Measurements from ENCODE around the gene NPC1L1. TPM values are rescaled to one million over a fixed set of nuclear protein-coding genes. Genes with fewer than 3 reads are reported as not detected.

The NPC1L1 gene
- polyA plus RNA-seq, 6 donors from 2014 or later: not detected

DNA sequence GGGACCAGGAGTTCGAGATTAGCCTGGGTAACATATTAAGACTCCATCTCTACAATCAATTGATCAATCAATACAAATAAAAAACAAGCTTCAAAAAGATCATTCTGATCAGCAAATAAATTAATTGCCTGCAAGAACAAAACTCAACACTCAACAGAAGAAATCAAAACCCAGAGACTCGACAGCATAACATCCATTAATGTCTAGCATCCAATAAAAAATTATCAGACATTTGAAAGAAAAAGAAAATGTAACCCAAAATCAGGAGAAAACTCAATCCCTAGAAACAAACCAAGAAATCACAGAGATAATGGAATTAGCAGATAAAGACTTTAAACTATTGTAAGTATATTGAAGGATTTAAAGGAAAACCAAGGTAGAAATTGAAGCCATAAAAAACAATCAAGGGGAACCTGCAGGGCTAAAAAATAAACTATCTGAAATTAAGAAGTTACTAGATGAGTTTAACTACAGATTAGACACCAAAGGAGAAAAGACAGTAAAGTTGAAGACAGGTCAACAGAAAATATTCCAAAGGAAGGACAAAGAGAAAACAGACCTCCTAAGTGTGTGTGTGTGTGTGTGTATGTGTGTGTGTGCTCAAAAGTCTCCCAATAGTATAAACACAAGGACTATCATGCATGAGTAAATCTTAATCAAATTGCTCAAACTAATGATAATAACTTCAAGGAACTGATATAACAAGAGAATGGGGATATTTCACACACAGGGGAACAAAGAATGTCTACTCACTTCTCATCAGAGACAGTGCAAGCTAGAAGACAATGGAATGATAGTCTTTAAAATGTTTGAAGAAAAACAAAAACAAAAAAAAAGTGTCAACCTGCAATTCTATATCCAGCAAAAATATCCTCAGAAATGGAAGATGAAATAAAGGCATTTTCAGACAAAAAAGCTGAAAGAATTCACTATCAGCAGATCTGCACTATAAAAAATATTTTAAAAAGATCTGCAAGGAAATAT lies 58.3 kb downstream of the NPC1L1 start:
- Mint-ChIP-seq H3K4me1 (peaks cover 25 to 56% (median 42%) of the 10 kb centered on the region in 3 donors), H3K27ac (peak overlapping the region in 2 of 6 donors; percentile 11 to 37), H3K9me3 (peaks cover 5 to 19% (median 15%) of the 10 kb centered on the region in 7 donors), H3K36me3 (peaks cover 31 to 40% of the 10 kb centered on the region in 2 donors), H3K27me3 (no peaks in the 10 kb centered on the region), H3K4me3 (peak overlapping the region in 1 of 8 donors; percentile 41)
- DNase-seq: no peak
- no peak for ATAC-seq (ENCODE audit: low read depth in 2 of 2)

DNA sequence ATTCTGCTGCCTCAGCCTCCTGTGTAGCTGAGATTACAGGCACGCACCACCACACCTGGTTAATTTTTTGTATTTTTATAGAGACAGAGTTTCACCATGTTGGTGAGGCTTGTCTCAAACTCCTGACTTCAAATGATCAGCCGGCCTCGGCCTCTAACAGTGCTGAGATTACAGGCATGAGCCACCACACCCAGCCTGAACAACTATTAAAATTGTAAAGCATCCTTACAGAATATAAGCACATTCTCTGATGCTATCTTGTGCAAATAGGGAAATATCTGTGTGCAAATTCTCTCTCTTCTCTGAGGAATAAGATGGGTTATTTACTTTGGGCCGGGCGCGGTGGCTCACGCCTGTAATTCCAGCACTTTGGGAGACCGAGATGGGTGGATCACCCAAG lies 63.2 kb downstream of the NPC1L1 start:
- no peak overlapping the region for H3K4me3 Mint-ChIP-seq
- H3K27me3 Mint-ChIP-seq: no peaks in the 10 kb centered on the region
- H3K27ac Mint-ChIP-seq: no peak overlapping the region
- DNase-seq (no peak), ATAC-seq (ENCODE audit: low read depth in 2 of 2) (no peak)
- peaks cover 4 to 13% (median 7%) of the 10 kb centered on the region in 7 donors for H3K9me3 Mint-ChIP-seq
- peaks cover 19 to 41% (median 34%) of the 10 kb centered on the region in 3 donors for H3K4me1 Mint-ChIP-seq
- peaks cover 9 to 17% of the 10 kb centered on the region in 2 donors for H3K36me3 Mint-ChIP-seq

DNA sequence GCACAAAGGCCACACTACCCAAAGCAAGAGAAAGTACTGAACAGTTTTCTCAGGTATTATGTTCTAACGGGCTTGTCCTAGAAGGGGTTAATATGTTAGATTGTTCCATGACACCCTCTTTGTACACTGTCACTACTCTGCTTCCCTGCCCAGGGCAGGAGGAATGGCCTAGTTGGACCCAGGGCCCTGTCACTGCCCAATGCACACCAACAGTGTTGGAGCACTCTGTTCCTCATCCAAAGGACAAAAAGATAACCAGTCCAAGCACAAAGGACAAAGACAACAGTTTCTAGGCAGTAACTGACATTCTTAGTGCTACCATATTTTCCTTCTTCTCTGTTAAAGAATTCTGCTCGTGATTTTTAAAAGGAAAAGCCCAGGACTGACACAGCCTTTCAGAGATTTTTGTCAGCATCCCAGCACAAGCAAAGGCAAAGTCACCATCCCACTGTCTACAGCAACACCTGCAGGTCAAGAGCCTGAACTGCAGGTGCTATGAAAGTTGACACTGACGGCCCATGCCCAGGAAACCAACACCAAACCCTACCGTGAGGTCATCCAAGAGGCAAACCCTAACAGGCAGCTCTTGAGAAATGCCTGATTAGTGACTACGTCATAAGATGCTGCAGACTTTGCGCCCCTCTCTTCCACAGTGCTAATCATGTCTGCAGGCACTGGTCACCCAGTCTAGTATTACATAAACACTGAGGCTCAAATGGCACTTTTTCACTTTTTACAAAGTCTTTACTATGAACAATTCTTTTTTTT lies 63.9 kb downstream of the NPC1L1 start:
- peaks cover 18 to 39% (median 33%) of the 10 kb centered on the region in 3 donors for H3K4me1 Mint-ChIP-seq
- no peaks in the 10 kb centered on the region for H3K27me3 Mint-ChIP-seq
- H3K9me3 Mint-ChIP-seq: peaks cover 0 to 6% (median under 1%) of the 10 kb centered on the region in 7 donors
- H3K4me3 Mint-ChIP-seq: no peak overlapping the region
- peak; percentile 56 for DNase-seq
- no peak overlapping the region for H3K27ac Mint-ChIP-seq
- peaks cover 2 to 13% of the 10 kb centered on the region in 2 donors for H3K36me3 Mint-ChIP-seq
- ATAC-seq (ENCODE audit: low read depth in 2 of 2): peak; percentile 76 to 89

DNA sequence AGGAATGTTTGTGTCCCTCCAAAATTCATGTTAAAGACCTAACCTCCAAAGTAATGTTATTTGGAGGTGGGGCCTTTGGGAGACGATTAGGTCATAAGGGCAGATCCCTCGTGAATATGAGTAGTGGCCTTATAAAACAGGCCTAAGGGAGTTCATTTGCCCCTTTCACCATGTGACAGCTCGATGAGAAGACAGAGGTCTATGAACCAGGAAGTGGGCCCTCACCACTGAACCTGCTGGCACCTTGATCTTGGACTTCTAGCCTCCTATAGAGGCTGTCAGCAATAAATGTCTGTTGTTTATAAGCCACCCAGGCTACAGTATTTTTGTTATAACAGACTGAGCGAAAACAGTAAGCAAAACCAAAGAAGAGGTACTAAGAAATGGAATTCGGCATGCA lies 64.8 kb downstream of the NPC1L1 start:
- DNase-seq: no peak
- Mint-ChIP-seq H3K27ac (peak overlapping the region in 1 of 6 donors; percentile 49), H3K27me3 (no peaks in the 10 kb centered on the region), H3K36me3 (peaks cover 7 to 10% of the 10 kb centered on the region in 2 donors), H3K4me3 (no peak overlapping the region), H3K9me3 (peaks cover 0 to 4% (median 0%) of the 10 kb centered on the region in 7 donors), H3K4me1 (peaks cover 25 to 40% (median 37%) of the 10 kb centered on the region in 3 donors)
- no peak for ATAC-seq (ENCODE audit: low read depth in 2 of 2)

DNA sequence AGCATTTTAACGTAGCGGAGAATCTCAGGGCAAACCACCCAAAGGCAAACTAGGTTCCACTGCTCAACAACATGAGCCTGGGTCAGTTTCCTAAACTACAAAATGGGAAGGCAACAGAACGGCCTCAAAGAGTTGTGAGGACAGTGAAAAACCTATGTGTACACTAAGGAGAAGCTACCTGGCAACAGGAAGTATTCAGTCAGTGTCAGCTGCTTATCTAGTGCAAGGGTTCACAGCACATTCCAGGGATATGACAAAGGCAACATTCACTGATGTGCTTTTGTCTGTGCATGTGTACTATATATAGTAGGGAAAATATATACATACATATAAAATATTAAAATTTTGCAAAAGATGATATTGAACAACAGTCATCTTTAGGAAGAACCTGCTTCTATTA lies 67.8 kb downstream of the NPC1L1 start:
- peaks cover 8 to 22% of the 10 kb centered on the region in 2 donors for H3K36me3 Mint-ChIP-seq
- H3K27me3 Mint-ChIP-seq: no peaks in the 10 kb centered on the region
- no peak for ATAC-seq (ENCODE audit: low read depth in 2 of 2)
- H3K27ac Mint-ChIP-seq: no peak overlapping the region
- H3K4me1 Mint-ChIP-seq: peaks cover 34 to 43% (median 36%) of the 10 kb centered on the region in 3 donors
- no peak for DNase-seq
- H3K4me3 Mint-ChIP-seq: no peak overlapping the region
- no peaks in the 10 kb centered on the region for H3K9me3 Mint-ChIP-seq

DNA sequence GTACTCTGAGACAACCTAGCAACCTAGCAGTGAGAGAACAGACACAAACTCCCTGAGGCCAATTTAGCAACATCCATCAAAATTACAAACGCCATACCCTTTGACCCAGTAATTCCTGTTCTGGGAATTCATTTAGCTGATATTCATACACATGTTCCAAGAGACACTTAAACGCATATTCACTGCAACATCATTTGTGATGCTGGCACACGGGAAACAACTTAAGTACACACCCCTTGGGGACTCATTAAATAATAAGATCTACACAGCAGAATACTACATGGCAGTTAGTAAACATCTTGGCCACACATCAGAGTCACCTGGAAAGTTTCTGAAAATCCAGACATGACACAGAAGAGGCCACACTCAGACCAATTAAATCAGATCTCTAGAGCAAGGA lies 68.3 kb downstream of the NPC1L1 start:
- H3K27ac Mint-ChIP-seq: no peak overlapping the region
- H3K9me3 Mint-ChIP-seq: no peaks in the 10 kb centered on the region
- H3K4me3 Mint-ChIP-seq: no peak overlapping the region
- ATAC-seq (ENCODE audit: low read depth in 2 of 2) (no peak), DNase-seq (no peak)
- H3K4me1 Mint-ChIP-seq: peaks cover 34 to 43% (median 36%) of the 10 kb centered on the region in 3 donors
- H3K36me3 Mint-ChIP-seq: peaks cover 8 to 26% of the 10 kb centered on the region in 2 donors
- no peaks in the 10 kb centered on the region for H3K27me3 Mint-ChIP-seq

DNA sequence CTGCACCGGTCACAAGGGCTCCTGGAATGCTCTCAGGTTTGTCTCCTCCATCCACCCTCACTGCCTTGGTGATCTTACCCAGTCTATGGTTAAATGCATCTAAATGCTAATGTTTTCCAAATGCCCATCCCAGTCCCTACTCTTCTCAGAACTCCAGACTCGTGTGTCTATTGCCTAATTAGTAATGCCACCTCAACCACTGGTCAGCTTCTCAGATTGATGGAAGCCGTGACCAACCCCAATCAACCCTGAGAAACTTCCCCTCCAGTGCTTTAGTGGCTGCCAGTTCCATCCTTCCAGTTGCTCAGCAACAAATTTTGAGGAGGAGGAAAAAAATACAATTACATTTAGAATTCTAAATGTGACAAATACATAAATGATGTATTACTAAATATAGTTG lies 69.3 kb downstream of the NPC1L1 start:
- Mint-ChIP-seq H3K9me3 (no peaks in the 10 kb centered on the region), H3K4me1 (peaks cover 32 to 36% (median 35%) of the 10 kb centered on the region in 3 donors), H3K4me3 (no peak overlapping the region), H3K27me3 (no peaks in the 10 kb centered on the region), H3K27ac (peak overlapping the region in 1 of 6 donors; percentile 74), H3K36me3 (peaks cover 8 to 33% of the 10 kb centered on the region in 2 donors)
- ATAC-seq (ENCODE audit: low read depth in 2 of 2): no peak
- DNase-seq: no peak

DNA sequence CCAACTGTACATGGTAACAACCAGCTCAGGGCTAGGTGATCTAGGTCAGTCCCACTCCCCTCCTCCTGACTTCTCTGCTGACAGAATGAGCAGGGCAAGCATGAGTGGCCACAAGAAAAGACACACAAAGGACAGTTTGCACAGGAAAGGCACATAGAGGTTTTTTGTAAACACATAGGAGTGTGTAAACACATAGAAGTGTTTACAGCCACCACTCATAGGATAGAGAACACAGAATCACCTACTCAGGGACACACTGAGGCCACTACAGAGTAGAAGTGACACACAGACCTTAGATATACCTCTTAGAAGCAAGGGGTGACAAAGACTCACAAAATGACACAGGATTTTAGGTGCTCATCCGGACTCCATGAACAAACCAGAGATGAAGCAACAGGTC lies 69.7 kb downstream of the NPC1L1 start:
- no peaks in the 10 kb centered on the region for H3K27me3 Mint-ChIP-seq
- H3K4me1 Mint-ChIP-seq: peaks cover 32 to 33% (median 32%) of the 10 kb centered on the region in 3 donors
- ATAC-seq (ENCODE audit: low read depth in 2 of 2) (no peak), DNase-seq (no peak)
- no peak overlapping the region for H3K4me3 Mint-ChIP-seq
- H3K27ac Mint-ChIP-seq: peak overlapping the region in 2 of 6 donors; percentile 74 to 93
- peaks cover 8 to 34% of the 10 kb centered on the region in 2 donors for H3K36me3 Mint-ChIP-seq
- no peaks in the 10 kb centered on the region for H3K9me3 Mint-ChIP-seq

DNA sequence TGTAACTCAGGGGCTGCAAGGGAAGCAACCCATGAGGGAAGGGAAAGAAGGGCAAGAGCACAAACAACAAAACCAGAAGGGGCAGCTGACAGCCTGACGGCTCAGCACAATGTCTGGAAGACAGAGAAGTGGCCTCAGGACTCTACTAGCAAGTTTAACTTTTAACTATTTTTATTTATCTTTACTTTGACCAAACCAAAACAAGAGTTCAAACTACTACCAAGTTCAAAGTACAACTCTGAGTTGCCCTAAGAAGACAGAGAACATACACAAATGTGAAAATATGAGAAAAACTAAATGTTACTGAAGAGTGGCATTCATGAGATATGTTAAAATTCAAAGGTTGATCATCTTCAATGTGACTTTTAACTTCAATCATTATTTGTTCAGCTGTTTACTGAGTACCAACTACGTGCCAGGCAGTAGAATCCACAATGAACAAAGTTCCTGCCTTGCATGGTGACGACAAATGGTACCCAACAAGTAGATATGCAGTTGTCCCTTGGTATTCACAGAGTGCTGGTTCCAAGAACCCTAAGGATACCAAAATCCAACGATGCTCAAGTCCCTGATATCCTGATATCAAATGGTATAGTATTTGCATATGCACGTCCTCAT lies 70.4 kb downstream of the NPC1L1 start:
- DNase-seq (no peak), ATAC-seq (ENCODE audit: low read depth in 2 of 2) (no peak)
- Mint-ChIP-seq H3K4me3 (no peak overlapping the region), H3K36me3 (peaks cover 8 to 34% of the 10 kb centered on the region in 2 donors), H3K27ac (peak overlapping the region in 1 of 6 donors; percentile 60), H3K27me3 (no peaks in the 10 kb centered on the region), H3K4me1 (peaks cover 30 to 32% (median 32%) of the 10 kb centered on the region in 3 donors), H3K9me3 (no peaks in the 10 kb centered on the region)

DNA sequence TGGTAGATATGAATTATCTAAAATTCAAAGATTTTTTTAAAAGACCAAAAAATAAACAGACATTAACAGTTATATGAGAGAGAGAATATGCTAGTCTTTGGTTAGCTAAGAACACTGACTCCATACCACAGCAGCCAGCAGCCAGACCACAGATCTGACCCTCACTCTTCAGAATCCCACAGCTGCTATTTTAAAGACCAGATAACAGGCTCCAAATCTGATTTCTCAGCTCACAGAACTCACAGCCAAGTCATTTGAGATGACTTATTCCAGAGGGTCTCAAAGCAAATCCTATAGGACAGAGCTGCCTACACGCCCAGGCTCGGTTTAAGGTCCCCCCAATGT lies 71.0 kb downstream of the NPC1L1 start:
- DNase-seq (no peak), ATAC-seq (ENCODE audit: low read depth in 2 of 2) (no peak)
- H3K36me3 Mint-ChIP-seq: peaks cover 8 to 37% of the 10 kb centered on the region in 2 donors
- H3K27ac Mint-ChIP-seq: peak overlapping the region in 1 of 6 donors; percentile 60
- H3K9me3 Mint-ChIP-seq: no peaks in the 10 kb centered on the region
- no peaks in the 10 kb centered on the region for H3K27me3 Mint-ChIP-seq
- H3K4me3 Mint-ChIP-seq: no peak overlapping the region
- peaks cover 31 to 36% (median 35%) of the 10 kb centered on the region in 3 donors for H3K4me1 Mint-ChIP-seq

DNA sequence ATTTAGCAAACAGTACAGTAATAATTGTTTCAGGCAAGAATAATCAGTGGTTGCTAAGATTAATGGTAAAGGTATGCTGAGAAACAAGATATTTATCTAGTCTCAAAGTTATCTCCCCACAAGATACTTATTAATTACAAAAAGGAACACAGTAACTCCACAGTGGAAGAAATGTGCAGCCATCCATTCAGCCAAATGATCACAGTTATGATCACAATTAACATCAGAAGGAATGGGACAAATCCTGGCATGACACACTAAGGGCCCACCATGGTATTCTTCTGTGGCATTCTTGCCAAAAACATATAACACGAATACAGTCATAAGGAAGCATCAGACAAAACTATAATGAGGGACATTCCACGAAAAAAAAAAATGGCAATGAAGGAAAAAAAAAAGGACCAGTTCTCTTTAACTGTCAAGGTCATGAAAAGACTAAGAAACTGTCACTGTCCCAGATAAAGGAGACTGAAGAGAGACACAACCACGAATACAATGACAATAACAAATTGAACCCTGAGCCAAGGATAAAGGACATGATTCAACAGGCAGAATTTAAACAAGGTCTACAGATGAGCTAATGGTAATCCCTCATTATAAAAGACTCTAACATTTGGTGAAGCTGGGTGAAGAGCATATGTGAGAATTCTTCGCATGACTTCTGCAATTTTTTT lies 71.5 kb downstream of the NPC1L1 start:
- no peak for ATAC-seq (ENCODE audit: low read depth in 2 of 2)
- DNase-seq: no peak
- Mint-ChIP-seq H3K27me3 (no peaks in the 10 kb centered on the region), H3K4me3 (no peak overlapping the region), H3K27ac (peak overlapping the region in 2 of 6 donors; percentile 1 to 39), H3K36me3 (peaks cover 8 to 42% of the 10 kb centered on the region in 2 donors), H3K9me3 (no peaks in the 10 kb centered on the region), H3K4me1 (peaks cover 32 to 38% (median 37%) of the 10 kb centered on the region in 3 donors)

DNA sequence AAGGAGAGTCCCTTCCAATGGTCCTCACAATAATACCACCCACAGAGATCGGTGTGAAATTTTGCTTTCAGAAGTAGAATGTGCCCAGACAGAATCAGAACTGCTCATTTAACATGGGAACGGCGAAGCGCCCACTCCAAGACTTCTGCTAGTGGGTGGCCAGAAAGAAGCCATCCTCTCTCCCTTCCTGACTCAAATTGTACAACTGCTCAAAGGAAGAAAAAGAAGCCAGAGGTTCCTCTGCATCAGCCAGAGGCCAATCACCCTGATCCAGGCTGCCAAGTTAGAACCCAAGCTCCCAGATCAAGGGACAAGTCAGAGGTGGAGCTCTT lies 73.9 kb downstream of the NPC1L1 start:
- ATAC-seq (ENCODE audit: low read depth in 2 of 2) (no peak), DNase-seq (no peak)
- no peak overlapping the region for H3K4me3 Mint-ChIP-seq
- H3K27ac Mint-ChIP-seq: peak overlapping the region in 3 of 6 donors; percentile 36 to 63 (median 49)
- no peaks in the 10 kb centered on the region for H3K27me3 Mint-ChIP-seq
- no peaks in the 10 kb centered on the region for H3K9me3 Mint-ChIP-seq
- H3K36me3 Mint-ChIP-seq: peaks cover 8 to 41% of the 10 kb centered on the region in 2 donors
- peaks cover 26 to 45% (median 39%) of the 10 kb centered on the region in 3 donors for H3K4me1 Mint-ChIP-seq

Measured in naive B cell (primary cell).